Activated B cell treated with CpG ODN at 0.5 μM for 24 hours (primary cell): ENCODE data around the gene STX16. TPM values are rescaled to one million over a fixed set of nuclear protein-coding genes. Genes with fewer than 3 reads are reported as not detected.

Experiments
- ATAC-seq: fragments of 200-7000 bp; cut with Tn5 transposase; one replicate; pipeline ENCODE4 v1.10.0; 2021; ENCODE audit warnings: low read depth, mild to moderate bottlenecking, moderate library complexity
- CTCF ChIA-PET: fragments of 350-600 bp; sonication (Branson Sonifier 250); formaldehyde crosslinking; loops from one replicate; lab custom pipeline; 2021; ENCODE audit warnings: antibody characterized with exemption; lab: Charles Lee
- POLR2A ChIA-PET: fragments of 350-600 bp; sonication (Branson Sonifier 250); formaldehyde crosslinking; loops from one replicate; lab custom pipeline; 2021; ENCODE audit warnings: antibody characterized with exemption; lab: Charles Lee
- DNase-seq: peaks from one replicate; pipeline ENCODE4 v3.0.0; 2022
- H3K27ac Mint-ChIP-seq: one replicate; pipeline ENCODE4 v1.8.0; 2020; ENCODE audit warnings: mixed read lengths
- H3K27me3 Mint-ChIP-seq: one replicate; pipeline ENCODE4 v1.8.0; 2021; ENCODE audit warnings: mixed read lengths
- H3K36me3 Mint-ChIP-seq: one replicate; pipeline ENCODE4 v1.8.0; 2021; ENCODE audit warnings: low read depth, mixed read lengths
- H3K4me1 Mint-ChIP-seq: one replicate; pipeline ENCODE4 v1.8.0; 2021; ENCODE audit warnings: mixed read lengths
- H3K4me3 Mint-ChIP-seq: one replicate; pipeline ENCODE4 v1.8.0; 2020; ENCODE audit warnings: mild to moderate bottlenecking, mixed read lengths
- H3K9me3 Mint-ChIP-seq: one replicate; pipeline ENCODE4 v1.8.0; 2020; ENCODE audit warnings: mixed read lengths
- CTCF ChIP-seq: fragments of 200-600 bp; IDR thresholded peaks from one replicate; pipeline ENCODE4 v1.8.0; 2022; ENCODE audit warnings: antibody characterized with exemption, mild to moderate bottlenecking
- intact Hi-C: fragments of 100-400 bp; cut with micrococcal nuclease; formaldehyde crosslinking; loops from one replicate; pipeline ENCODE4 v1.15.1; 2024
- total RNA-seq: library from RNA; stranded (reverse); gene quantifications from 2 replicates; pipeline ENCODE4 v1.2.3, GENCODE V29; 2022

STX16 gene
- total RNA-seq, 1 donor from 2014 or later: 77.4 TPM

- no peaks in the 10 kb centered on the region for H3K9me3 Mint-ChIP-seq
- no peak overlapping the region for H3K4me3 Mint-ChIP-seq
- ATAC-seq (no peak), DNase-seq (no peak)
- no peak for TF ChIP-seq CTCF
- H3K36me3 Mint-ChIP-seq: peaks cover 48% of the 10 kb centered on the region
- no peaks in the 10 kb centered on the region for H3K27me3 Mint-ChIP-seq
- ChIA-PET POLR2A (interaction anchor here (1.7 kb wide), 1 partner anchor 11 kb away, joined by 4 read pairs; the partner anchor contains the start of gene STX16), CTCF (no interaction called here)
- intact Hi-C loops: no loop called here
- peaks cover 15% of the 10 kb centered on the region for H3K4me1 Mint-ChIP-seq
- H3K27ac Mint-ChIP-seq: peak overlapping the region; percentile 24
These were observed 10.8 kb downstream of the STX16 start for GRCh38 chr20:58661598-58662473.

DNA sequence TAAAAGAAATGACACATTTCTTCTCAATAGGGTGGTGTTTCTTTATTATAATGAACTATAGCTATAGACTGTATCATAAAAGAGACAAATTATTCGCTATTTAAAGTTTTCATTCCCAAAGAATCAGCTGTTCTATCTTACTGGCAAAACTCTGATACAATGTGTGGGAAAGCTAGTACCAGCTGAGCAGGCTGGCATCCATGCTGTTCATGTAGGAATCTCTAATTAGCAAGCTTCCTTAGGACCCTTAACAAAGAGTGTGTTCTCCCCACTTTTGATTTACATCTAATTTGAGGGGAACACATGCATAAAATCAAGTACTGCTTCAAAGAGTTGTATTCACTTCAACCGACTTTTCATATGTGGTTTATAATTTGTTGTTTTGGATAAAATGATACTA lies 13.2 kb downstream of the STX16 start:
- H3K4me3 Mint-ChIP-seq: no peak overlapping the region
- POLR2A ChIA-PET: interaction anchor here (0.6 to 0.7 kb wide), 2 partner anchors 13 to 17 kb away, joined by 3 to 5 read pairs; partner anchors contain the start of gene STX16
- intact Hi-C loops: no loop called here
- ATAC-seq (no peak), DNase-seq (no peak)
- H3K4me1 Mint-ChIP-seq: peaks cover 10% of the 10 kb centered on the region
- CTCF ChIA-PET: no interaction called here
- peaks cover 56% of the 10 kb centered on the region for H3K36me3 Mint-ChIP-seq
- H3K27ac Mint-ChIP-seq: no peak overlapping the region
- no peak for TF ChIP-seq CTCF
- H3K9me3 Mint-ChIP-seq: no peaks in the 10 kb centered on the region
- H3K27me3 Mint-ChIP-seq: no peaks in the 10 kb centered on the region

GRCh38 chr20:58664883-58665282 lies 13.8 kb downstream of the STX16 start:
- Mint-ChIP-seq H3K9me3 (no peaks in the 10 kb centered on the region), H3K36me3 (peaks cover 59% of the 10 kb centered on the region), H3K4me3 (no peak overlapping the region), H3K27ac (no peak overlapping the region), H3K27me3 (no peaks in the 10 kb centered on the region), H3K4me1 (peaks cover 14% of the 10 kb centered on the region)
- intact Hi-C loops: no loop called here
- ChIA-PET POLR2A (interaction anchor here (0.7 kb wide), 1 partner anchor 14 kb away, joined by 5 read pairs; the partner anchor contains the start of gene STX16), CTCF (no interaction called here)
- TF ChIP-seq CTCF: no peak
- DNase-seq: no peak
- no peak for ATAC-seq

DNA sequence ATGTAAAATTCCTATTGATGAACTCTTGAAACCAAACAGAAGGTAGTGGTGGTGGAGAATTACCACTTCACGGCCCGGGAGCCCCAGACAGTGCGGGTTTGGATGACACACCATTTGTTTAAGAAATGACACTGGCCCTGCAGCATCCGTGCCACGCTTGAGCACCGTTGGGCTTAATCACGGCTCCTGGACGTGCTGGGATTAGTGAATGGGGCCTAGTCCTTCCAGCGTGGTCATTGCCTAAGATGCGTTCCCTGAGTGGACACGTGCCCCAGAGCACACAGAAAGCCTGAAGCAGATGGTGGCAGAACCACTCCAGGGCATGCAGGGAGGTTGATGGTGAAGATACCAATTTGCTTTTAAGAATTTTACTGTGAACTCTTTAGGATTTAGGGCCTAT lies 14.5 kb downstream of the STX16 start:
- no peak for DNase-seq
- H3K4me1 Mint-ChIP-seq: peaks cover 13% of the 10 kb centered on the region
- H3K27ac Mint-ChIP-seq: no peak overlapping the region
- intact Hi-C loops: no loop called here
- H3K36me3 Mint-ChIP-seq: peaks cover 61% of the 10 kb centered on the region
- H3K9me3 Mint-ChIP-seq: no peaks in the 10 kb centered on the region
- no peak overlapping the region for H3K4me3 Mint-ChIP-seq
- POLR2A ChIA-PET: interaction anchor here (0.9 kb wide), 1 partner anchor 14 kb away, joined by 4 read pairs; no protein-coding TSS in a partner anchor
- no peaks in the 10 kb centered on the region for H3K27me3 Mint-ChIP-seq
- TF ChIP-seq CTCF: no peak
- CTCF ChIA-PET: no interaction called here
- ATAC-seq: no peak

DNA sequence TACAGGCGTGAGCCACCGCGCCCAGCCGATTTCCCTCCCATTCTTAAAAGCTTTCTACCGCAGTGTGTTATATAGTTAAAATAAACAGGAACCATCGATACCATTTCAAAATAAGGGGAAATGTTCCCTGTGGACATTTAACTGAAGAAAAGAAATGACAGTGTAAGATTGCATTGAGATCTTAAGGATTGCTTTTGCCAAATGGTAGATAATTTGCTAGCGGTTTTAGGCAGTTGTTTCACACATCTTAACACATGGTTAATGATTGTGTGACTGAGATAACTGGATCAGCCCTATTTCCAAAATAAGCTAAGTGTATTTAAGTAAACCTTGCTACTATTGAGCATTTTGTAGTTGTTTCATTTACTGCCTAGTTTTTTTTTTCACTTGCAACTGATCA lies 15.6 kb downstream of the STX16 start:
- CTCF ChIA-PET: no interaction called here
- Mint-ChIP-seq H3K4me1 (peaks cover 13% of the 10 kb centered on the region), H3K27me3 (no peaks in the 10 kb centered on the region), H3K9me3 (no peaks in the 10 kb centered on the region), H3K27ac (no peak overlapping the region), H3K36me3 (peaks cover 59% of the 10 kb centered on the region), H3K4me3 (no peak overlapping the region)
- intact Hi-C loops: no loop called here
- ATAC-seq (no peak), DNase-seq (no peak)
- POLR2A ChIA-PET: interaction anchor here (0.9 kb wide), 2 partner anchors 15 to 275 kb away, joined by 4 to 6 read pairs; no protein-coding TSS in a partner anchor
- TF ChIP-seq CTCF: no peak
